ENCODE results near the gene WDR47. TPM values are rescaled to one million over a fixed set of nuclear protein-coding genes. Genes with fewer than 3 reads are reported as not detected.

WDR47 gene
- total RNA-seq, result 1 to 10 TPM; 8.2 to 8.4 TPM

- CTCF ChIA-PET, result interaction anchor here (0.6 to 0.8 kb wide), 3 partner anchors 71 to 690 kb away, joined by 3 to 6 read pairs (median 3); no protein-coding TSS in a partner anchor
- no peaks in the 10 kb centered on the region for H3K36me3 Mint-ChIP-seq (ENCODE audit: low read depth)
- H3K27ac Mint-ChIP-seq, result peak within 1 kb of the TSS; percentile 6
- intact Hi-C loops (cut with micrococcal nuclease), result loop anchor here (1.0 to 5.0 kb wide), 11 partner anchors 33 to 350 kb away; partner anchors contain the start of genes CLCC1, GPSM2, PRPF38B and PSRC1
- H3K4me1 Mint-ChIP-seq (ENCODE audit: low read depth), result peaks cover 12% of the 10 kb centered on the region
- no peaks in the 10 kb centered on the region for H3K9me3 Mint-ChIP-seq
- H3K4me3 Mint-ChIP-seq, result peak within 1 kb of the TSS; percentile 73
- no peaks in the 10 kb centered on the region for H3K27me3 Mint-ChIP-seq (ENCODE audit: low read depth)
- peak; percentile 97 for DNase-seq
Measured at GRCh38 chr1:109041621-109042468, at the start of gene WDR47. WDR47 (minus strand) TSS chr1:109042102; CDS start chr1:109023512, 18,590 bp downstream.

GRCh38 chr1:109091078-109091838, 49.4 kb upstream of the WDR47 start:
- no peak for DNase-seq
- Mint-ChIP-seq H3K4me1 (ENCODE audit: low read depth) (peaks cover 34% of the 10 kb centered on the region), H3K27me3 (ENCODE audit: low read depth) (no peaks in the 10 kb centered on the region), H3K36me3 (ENCODE audit: low read depth) (peaks cover 13% of the 10 kb centered on the region), H3K4me3 (peak overlapping the region; percentile 82), H3K27ac (peak overlapping the region; percentile 87), H3K9me3 (no peaks in the 10 kb centered on the region)
- CTCF ChIA-PET, result interaction anchor here (1.0 to 2.6 kb wide), 7 partner anchors 9 to 407 kb away, joined by 3 to 22 read pairs (median 3); partner anchors contain the start of gene SARS1
- intact Hi-C loops (cut with micrococcal nuclease), result loop anchor here (1.0 to 5.0 kb wide), 10 partner anchors 102 to 1248 kb away; partner anchors contain the start of genes AMIGO1, CLCC1, GPSM2 and HENMT1

- peaks cover 29% of the 10 kb centered on the region for H3K4me1 Mint-ChIP-seq (ENCODE audit: low read depth)
- DNase-seq, result peak; percentile 95
- peak within 1 kb of the TSS; percentile 87 for H3K27ac Mint-ChIP-seq
- peaks cover 13% of the 10 kb centered on the region for H3K36me3 Mint-ChIP-seq (ENCODE audit: low read depth)
- no peaks in the 10 kb centered on the region for H3K27me3 Mint-ChIP-seq (ENCODE audit: low read depth)
- CTCF ChIA-PET, result interaction anchor here (0.5 to 2.6 kb wide), 5 partner anchors 10 to 309 kb away, joined by 3 to 22 read pairs (median 4); partner anchors contain the start of gene SARS1
- no peaks in the 10 kb centered on the region for H3K9me3 Mint-ChIP-seq
- peak within 1 kb of the TSS; percentile 82 for H3K4me3 Mint-ChIP-seq
- intact Hi-C loops (cut with micrococcal nuclease), result loop anchor here (1.0 to 5.0 kb wide), 15 partner anchors 10 to 1248 kb away; partner anchors contain the start of genes AMIGO1, CLCC1, GPSM2 and HENMT1
Measured at GRCh38 chr1:109090196-109091077, 48.5 kb upstream of the WDR47 start, which contains the start of gene TMEM167B. TMEM167B (plus strand) TSS chr1:109090764; CDS start chr1:109090873, 109 bp downstream.

- Mint-ChIP-seq H3K4me3 (peak overlapping the region; percentile 82), H3K27ac (peak overlapping the region; percentile 87), H3K4me1 (ENCODE audit: low read depth) (peaks cover 22% of the 10 kb centered on the region), H3K27me3 (ENCODE audit: low read depth) (no peaks in the 10 kb centered on the region), H3K9me3 (no peaks in the 10 kb centered on the region), H3K36me3 (ENCODE audit: low read depth) (peaks cover 13% of the 10 kb centered on the region)
- intact Hi-C loops (cut with micrococcal nuclease), result loop anchor here (1.0 to 5.0 kb wide), 13 partner anchors 11 to 1249 kb away; partner anchors contain the start of genes AMIGO1, CLCC1, GPSM2 and HENMT1
- peak; percentile 45 for DNase-seq
- CTCF ChIA-PET, result interaction anchor here (1.2 to 1.4 kb wide), 2 partner anchors 23 kb away, joined by 3 to 12 read pairs; a partner anchor contains a TSS
Measured at GRCh38 chr1:109089242-109090015, 47.5 kb upstream of the WDR47 start.

- no peak overlapping the region for H3K27ac Mint-ChIP-seq
- intact Hi-C loops (cut with micrococcal nuclease), result no loop called here
- no peak overlapping the region for H3K4me3 Mint-ChIP-seq
- H3K36me3 Mint-ChIP-seq (ENCODE audit: low read depth), result peaks cover 3% of the 10 kb centered on the region
- H3K27me3 Mint-ChIP-seq (ENCODE audit: low read depth), result no peaks in the 10 kb centered on the region
- no peak for DNase-seq
- H3K4me1 Mint-ChIP-seq (ENCODE audit: low read depth), result peaks cover 5% of the 10 kb centered on the region
- H3K9me3 Mint-ChIP-seq, result no peaks in the 10 kb centered on the region
- CTCF ChIA-PET, result no interaction called here
Measured at GRCh38 chr1:109084563-109085517, 42.9 kb upstream of the WDR47 start.

- CTCF ChIA-PET, result no interaction called here
- H3K27ac Mint-ChIP-seq, result no peak overlapping the region
- no peak overlapping the region for H3K4me3 Mint-ChIP-seq
- H3K4me1 Mint-ChIP-seq (ENCODE audit: low read depth), result no peaks in the 10 kb centered on the region
- no peaks in the 10 kb centered on the region for H3K27me3 Mint-ChIP-seq (ENCODE audit: low read depth)
- intact Hi-C loops (cut with micrococcal nuclease), result no loop called here
- no peaks in the 10 kb centered on the region for H3K9me3 Mint-ChIP-seq
- DNase-seq, result no peak
- H3K36me3 Mint-ChIP-seq (ENCODE audit: low read depth), result no peaks in the 10 kb centered on the region
Measured at GRCh38 chr1:109083923-109084322, 42.0 kb upstream of the WDR47 start.

- Mint-ChIP-seq H3K4me1 (ENCODE audit: low read depth) (no peaks in the 10 kb centered on the region), H3K4me3 (no peak overlapping the region), H3K27me3 (ENCODE audit: low read depth) (no peaks in the 10 kb centered on the region), H3K36me3 (ENCODE audit: low read depth) (no peaks in the 10 kb centered on the region), H3K9me3 (no peaks in the 10 kb centered on the region), H3K27ac (no peak overlapping the region)
- intact Hi-C loops (cut with micrococcal nuclease), result no loop called here
- DNase-seq, result no peak
- CTCF ChIA-PET, result interaction anchor here (0.5 to 0.7 kb wide), 2 partner anchors 17 to 30 kb away, joined by 3 read pairs; no protein-coding TSS in a partner anchor
Measured at GRCh38 chr1:109083501-109083900, 41.6 kb upstream of the WDR47 start.

GRCh38 chr1:109080441-109081082, 38.7 kb upstream of the WDR47 start:
- CTCF ChIA-PET, result interaction anchor here (0.9 kb wide), 1 partner anchor 32 kb away, joined by 3 read pairs; no protein-coding TSS in a partner anchor
- intact Hi-C loops (cut with micrococcal nuclease), result no loop called here
- H3K27ac Mint-ChIP-seq, result no peak overlapping the region

GRCh38 chr1:109079240-109079622, 37.3 kb upstream of the WDR47 start:
- Mint-ChIP-seq H3K27ac (no peak overlapping the region), H3K36me3 (ENCODE audit: low read depth) (peaks cover 4% of the 10 kb centered on the region), H3K9me3 (no peaks in the 10 kb centered on the region), H3K4me3 (no peak overlapping the region), H3K4me1 (ENCODE audit: low read depth) (peaks cover 15% of the 10 kb centered on the region), H3K27me3 (ENCODE audit: low read depth) (no peaks in the 10 kb centered on the region)
- DNase-seq, result no peak
- CTCF ChIA-PET, result no interaction called here
- intact Hi-C loops (cut with micrococcal nuclease), result no loop called here

More at GRCh38 chr1:109080441-109081082, 38.7 kb upstream of the WDR47 start:
- Mint-ChIP-seq H3K36me3 (ENCODE audit: low read depth) (peaks cover 4% of the 10 kb centered on the region), H3K9me3 (no peaks in the 10 kb centered on the region), H3K27me3 (ENCODE audit: low read depth) (no peaks in the 10 kb centered on the region), H3K4me1 (ENCODE audit: low read depth) (peaks cover 6% of the 10 kb centered on the region), H3K4me3 (no peak overlapping the region)
- no peak for DNase-seq

Data from activated naive CD4-positive, alpha-beta T cell treated with anti-CD3 and anti-CD28 coated beads for 36 hours (primary cell).